Measurements from ENCODE around the gene PTPRD. TPM values are rescaled to one million over a fixed set of nuclear protein-coding genes. Genes with fewer than 3 reads are reported as not detected.

The PTPRD gene
- total and polyA plus RNA-seq, 2 of the 4 experiments (the other 2 are of a cell fraction) = 0.07 to 0.18 TPM

GRCh38 chr9:10173561-10173960, 439.2 kb downstream of the PTPRD start:
- no peak for ATAC-seq (ENCODE audit: low read depth)

More at GRCh38 chr9:10173561-10173960, 439.2 kb downstream of the PTPRD start:
- Histone ChIP-seq H3K27ac (ENCODE audit: insufficient read depth, low read length) (no peak overlapping the region), H4K91ac (ENCODE audit: insufficient read depth, low read depth, low read length) (no peak overlapping the region), H3K36me3 (ENCODE audit: control insufficient read depth, insufficient read depth, low read length) (no peaks in the 10 kb centered on the region), H2AK5ac (ENCODE audit: low read depth, low read length) (no peak overlapping the region), H2BK15ac (ENCODE audit: low read depth, low read length) (no peak overlapping the region), H3K9me3 (ENCODE audit: control insufficient read depth, insufficient read depth, low read length) (no peaks in the 10 kb centered on the region), H3K4me1 (ENCODE audit: control insufficient read depth, insufficient read depth, low read length) (no peaks in the 10 kb centered on the region), H2BK5ac (ENCODE audit: low read depth, low read length, poor library complexity, severe bottlenecking) (no peak overlapping the region), H3K14ac (replicated peaks; ENCODE audit: low read depth, low read length) (no peak overlapping the region), H3K27me3 (ENCODE audit: control insufficient read depth, insufficient read depth, low read length) (no peaks in the 10 kb centered on the region), H3K4me3 (ENCODE audit: insufficient read depth, low read depth, low read length) (no peak overlapping the region), H3K79me1 (ENCODE audit: low read depth in 1 of 2, low read length in 2 of 2) (no peaks in the 10 kb centered on the region), H2AK9ac (replicated peaks; ENCODE audit: low read depth, low read length, poor library complexity) (no peak overlapping the region), H2BK120ac (ENCODE audit: low read depth, low read length) (no peak overlapping the region), H4K20me1 (ENCODE audit: insufficient read depth, low read length) (no peaks in the 10 kb centered on the region), H3K9ac (ENCODE audit: low read depth, low read length) (no peak overlapping the region), H2AFZ (replicated peaks; ENCODE audit: low read length, poor library complexity) (no peak overlapping the region), H2BK20ac (ENCODE audit: low read depth, low read length) (no peak overlapping the region), H4K5ac (ENCODE audit: low read depth, low read length) (no peak overlapping the region), H3K18ac (ENCODE audit: low read depth, low read length) (no peak overlapping the region), H3K23ac (ENCODE audit: low read depth, low read length) (no peak overlapping the region), H3K56ac (ENCODE audit: extremely low read depth, insufficient read depth, low read length) (no peak overlapping the region), H3K9me1 (ENCODE audit: insufficient read depth, low read length) (no peaks in the 10 kb centered on the region), H3K4me2 (ENCODE audit: low read depth, low read length) (no peak overlapping the region), H4K8ac (ENCODE audit: low read depth in 2 of 2, low read length in 2 of 2) (no peak overlapping the region), H3K4ac (ENCODE audit: low read depth, low read length) (no peak overlapping the region)
- CTCF ChIA-PET = no interaction called here
- POLR2A ChIA-PET (ENCODE audit: unreplicated experiment) = no interaction called here
- WGBS, 2 experiments (ENCODE audit: extremely low coverage in 2 of 2, insufficient read length in 1 of 2) = no CpG with 5 or more reads among the region's 1 CpG
- BruUV-seq (replicated peaks) = no TSS peak
- intact Hi-C loops (cut with micrococcal nuclease) = no loop called here
- in situ Hi-C loops (cut with MboI; ENCODE audit: low sequenced_read_pairs) = no loop called here
- dilution Hi-C loops (cut with HindIII; ENCODE audit: low sequenced_read_pairs, unreplicated experiment) = no loop called here
- no peak for DNase-seq
- TF ChIP-seq, protein P1, sequence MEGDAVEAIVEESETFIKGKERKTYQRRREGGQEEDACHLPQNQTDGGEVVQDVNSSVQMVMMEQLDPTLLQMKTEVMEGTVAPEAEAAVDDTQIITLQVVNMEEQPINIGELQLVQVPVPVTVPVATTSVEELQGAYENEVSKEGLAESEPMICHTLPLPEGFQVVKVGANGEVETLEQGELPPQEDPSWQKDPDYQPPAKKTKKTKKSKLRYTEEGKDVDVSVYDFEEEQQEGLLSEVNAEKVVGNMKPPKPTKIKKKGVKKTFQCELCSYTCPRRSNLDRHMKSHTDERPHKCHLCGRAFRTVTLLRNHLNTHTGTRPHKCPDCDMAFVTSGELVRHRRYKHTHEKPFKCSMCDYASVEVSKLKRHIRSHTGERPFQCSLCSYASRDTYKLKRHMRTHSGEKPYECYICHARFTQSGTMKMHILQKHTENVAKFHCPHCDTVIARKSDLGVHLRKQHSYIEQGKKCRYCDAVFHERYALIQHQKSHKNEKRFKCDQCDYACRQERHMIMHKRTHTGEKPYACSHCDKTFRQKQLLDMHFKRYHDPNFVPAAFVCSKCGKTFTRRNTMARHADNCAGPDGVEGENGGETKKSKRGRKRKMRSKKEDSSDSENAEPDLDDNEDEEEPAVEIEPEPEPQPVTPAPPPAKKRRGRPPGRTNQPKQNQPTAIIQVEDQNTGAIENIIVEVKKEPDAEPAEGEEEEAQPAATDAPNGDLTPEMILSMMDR (conservative IDR thresholded peaks at IDR 0.05; ENCODE audit: low read depth, low read length) = no peak
- TF ChIP-seq RAD21 (IDR thresholded peaks at IDR 0.05; ENCODE audit: low read length) = no peak
